D721Med (cell line): ENCODE measurements around the gene EMC10.

Source experiments
- DNase-seq: peaks from one replicate; pipeline ENCODE4 v3.0.0; 2011; ENCODE audit warnings: low spot score; ENCODE audit not compliant: insufficient read length
- FAIRE-seq: peaks from 2 replicates; lab custom pipeline; 2011; peaks lifted over from hg19 to GRCh38; lab: Jason Lieb, UNC
- TF ChIP-seq, protein P1 (sequence below): IDR thresholded peaks from 2 replicates; pipeline ENCODE4 v1.5.1; 2012; ENCODE audit warnings: mild to moderate bottlenecking, control low read depth; ENCODE audit not compliant: insufficient read depth; ENCODE audit errors: missing control alignments

Gene EMC10

DNA sequence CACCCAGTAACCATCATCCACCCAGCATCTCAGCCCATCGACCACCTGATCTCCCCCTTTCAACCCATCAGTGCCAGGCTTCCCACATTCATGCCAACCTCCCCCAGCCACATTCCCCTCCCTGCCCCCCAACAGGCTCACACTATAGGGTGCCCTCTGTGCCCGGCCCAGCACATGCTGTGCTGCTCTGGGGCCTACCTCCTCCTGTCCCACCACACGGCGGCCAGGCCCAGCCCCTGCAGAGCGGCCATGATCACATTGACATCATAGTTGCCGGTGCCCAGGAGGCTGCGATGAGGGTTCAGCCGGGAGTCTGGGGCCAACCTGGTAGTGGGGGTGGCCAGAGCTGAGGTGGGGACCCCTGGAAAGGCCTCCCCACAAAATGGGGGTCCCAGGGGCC lies 31.1 kb downstream of the EMC10 start:
- FAIRE-seq: no peak
- TF ChIP-seq, protein P1, sequence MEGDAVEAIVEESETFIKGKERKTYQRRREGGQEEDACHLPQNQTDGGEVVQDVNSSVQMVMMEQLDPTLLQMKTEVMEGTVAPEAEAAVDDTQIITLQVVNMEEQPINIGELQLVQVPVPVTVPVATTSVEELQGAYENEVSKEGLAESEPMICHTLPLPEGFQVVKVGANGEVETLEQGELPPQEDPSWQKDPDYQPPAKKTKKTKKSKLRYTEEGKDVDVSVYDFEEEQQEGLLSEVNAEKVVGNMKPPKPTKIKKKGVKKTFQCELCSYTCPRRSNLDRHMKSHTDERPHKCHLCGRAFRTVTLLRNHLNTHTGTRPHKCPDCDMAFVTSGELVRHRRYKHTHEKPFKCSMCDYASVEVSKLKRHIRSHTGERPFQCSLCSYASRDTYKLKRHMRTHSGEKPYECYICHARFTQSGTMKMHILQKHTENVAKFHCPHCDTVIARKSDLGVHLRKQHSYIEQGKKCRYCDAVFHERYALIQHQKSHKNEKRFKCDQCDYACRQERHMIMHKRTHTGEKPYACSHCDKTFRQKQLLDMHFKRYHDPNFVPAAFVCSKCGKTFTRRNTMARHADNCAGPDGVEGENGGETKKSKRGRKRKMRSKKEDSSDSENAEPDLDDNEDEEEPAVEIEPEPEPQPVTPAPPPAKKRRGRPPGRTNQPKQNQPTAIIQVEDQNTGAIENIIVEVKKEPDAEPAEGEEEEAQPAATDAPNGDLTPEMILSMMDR: no peak

DNA sequence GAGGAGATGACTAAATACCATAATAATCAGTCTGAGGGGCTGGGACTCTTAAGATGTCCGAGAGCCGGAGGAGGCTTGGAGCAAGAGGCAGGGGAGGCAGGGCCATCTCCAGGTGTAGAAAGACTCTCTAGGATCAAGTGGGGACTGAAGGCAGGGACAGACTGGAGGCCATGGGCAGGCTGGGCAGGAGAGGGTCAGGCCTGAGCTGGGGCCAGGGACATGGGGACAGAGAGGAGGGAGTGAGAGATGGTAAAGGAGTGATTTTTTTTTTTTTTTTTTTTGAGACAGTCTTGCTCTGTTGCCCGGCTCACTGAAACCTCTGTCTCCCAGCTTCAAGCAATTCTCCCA lies 32.5 kb downstream of the EMC10 start:
- TF ChIP-seq, protein P1: no peak
- DNase-seq (no peak), FAIRE-seq (no peak)

More for the DNA sequence above, 31.1 kb downstream of the EMC10 start:
- DNase-seq: no peak

DNA sequence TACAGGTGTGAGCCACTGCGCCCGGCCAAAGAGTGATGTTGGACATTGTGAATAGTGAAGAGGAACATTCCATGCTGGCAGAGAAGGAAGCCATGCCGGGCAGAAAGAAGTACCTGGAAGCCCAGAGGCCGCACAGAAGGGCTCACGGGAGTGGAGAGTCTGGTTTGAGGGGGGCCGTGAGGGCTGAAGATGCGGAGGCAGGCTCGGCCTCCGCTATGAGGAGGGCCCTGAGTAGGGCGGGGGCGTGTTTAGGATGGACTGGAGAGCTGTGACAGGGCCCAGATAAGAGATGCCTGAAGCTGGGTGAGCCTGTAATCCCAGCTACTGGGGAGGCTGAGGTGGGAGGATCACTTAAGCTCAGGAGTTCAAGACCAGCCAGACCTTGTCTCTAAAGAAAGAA lies 33.1 kb downstream of the EMC10 start:
- no peak for FAIRE-seq
- TF ChIP-seq, protein P1: no peak
- DNase-seq: no peak

DNA sequence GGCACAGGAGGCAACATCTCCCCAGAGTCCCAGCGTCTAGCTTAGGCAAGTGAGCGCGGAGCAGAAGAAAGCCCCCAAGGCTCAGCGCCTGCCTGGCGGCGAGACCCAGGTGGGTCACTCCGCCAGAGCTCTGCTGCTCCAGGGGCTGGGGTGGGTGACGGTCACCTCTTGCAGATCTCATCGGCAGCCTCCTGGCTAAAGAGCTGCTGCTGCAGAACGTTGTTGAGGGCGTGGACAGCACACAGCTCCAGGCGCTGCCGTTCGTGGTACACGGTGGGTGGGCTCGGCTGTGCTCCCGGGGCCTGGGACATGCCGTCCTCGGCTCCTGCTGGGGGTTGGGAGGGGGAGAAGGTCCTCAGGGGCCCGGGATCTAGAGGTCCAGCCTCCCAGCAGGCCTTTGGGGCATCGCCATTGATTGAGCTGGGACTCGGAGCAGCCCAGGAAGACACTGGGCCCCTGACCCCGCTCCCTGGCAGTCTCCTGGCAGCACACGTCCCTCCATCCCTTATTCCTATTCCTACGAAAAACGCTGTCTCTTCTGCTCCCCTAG lies 33.9 kb downstream of the EMC10 start:
- DNase-seq: no peak
- no peak for FAIRE-seq
- TF ChIP-seq, protein P1: no peak

DNA sequence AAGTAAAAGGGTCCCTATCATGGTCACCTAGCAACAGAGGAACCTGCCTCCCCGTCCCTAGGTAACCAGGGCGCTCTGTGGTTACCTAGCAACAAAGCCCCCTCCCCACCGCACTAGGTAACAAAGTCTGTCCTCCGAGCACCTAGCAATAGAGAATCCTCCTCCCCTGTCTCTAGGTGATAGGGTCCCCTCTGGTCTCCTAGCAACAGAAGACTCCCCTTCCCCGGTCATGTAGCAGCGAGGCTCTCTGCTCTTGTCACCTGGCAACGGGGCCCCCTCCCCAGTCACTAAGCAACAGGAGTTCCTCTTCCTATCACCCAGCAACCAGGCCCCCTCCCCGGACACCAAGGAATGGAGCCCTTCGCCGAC lies 34.4 kb downstream of the EMC10 start:
- TF ChIP-seq, protein P1: no peak
- FAIRE-seq (no peak), DNase-seq (peak; percentile 58)

DNA sequence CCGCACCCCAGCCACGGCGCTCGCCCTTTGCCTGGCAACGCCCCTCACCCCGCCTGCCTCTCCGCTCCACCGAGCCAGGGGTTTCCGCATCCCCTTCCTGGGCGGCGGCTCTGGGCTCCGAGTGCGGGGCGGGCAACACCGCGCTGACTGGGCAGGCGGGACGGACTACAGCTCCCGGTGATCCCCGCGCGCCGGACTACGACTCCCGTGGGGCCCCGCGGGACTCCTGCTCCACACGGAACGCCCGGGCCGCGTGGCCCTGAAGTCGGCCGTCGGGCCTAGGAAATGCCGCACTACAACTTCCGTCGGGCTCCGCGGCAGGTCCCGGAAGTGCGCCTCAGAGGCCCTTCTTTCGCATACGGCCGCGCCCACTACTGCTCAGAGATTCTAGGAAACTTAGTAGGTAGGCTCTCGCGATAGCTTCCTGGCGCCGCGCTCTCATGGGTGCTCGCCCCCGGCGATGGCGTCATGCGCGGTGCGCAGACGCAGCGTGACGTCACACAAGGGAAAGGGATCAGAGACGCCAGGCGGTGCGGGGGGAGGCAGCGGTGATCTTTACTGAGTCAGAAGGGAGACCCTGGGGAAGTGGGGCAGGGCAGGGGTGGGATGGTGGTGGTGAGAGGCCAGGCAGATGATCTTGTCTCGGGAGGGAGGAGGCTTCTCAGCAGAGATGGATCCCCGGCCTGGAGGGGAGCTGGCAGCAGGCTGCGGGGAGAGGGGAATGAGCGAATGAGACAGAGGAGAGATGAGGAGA lies 34.9 kb downstream of the EMC10 start, which contains the start of gene JOSD2:
JOSD2 (minus strand) TSS at position 123 of the 754 bp plus-strand sequence. CDS start 760 bp downstream, outside the sequence.
- DNase-seq (peak; percentile 96), FAIRE-seq (no peak)
- TF ChIP-seq, protein P1: no peak
